WTC11 (cell line): Measurements from ENCODE around the gene MOXD1.

Source experiments
- CREB1 ChIP-seq: sonication (generic); formaldehyde crosslinking; IDR thresholded peaks from 2 replicates; pipeline ENCODE4 v1.8.0; 2023; ENCODE audit warnings: mild to moderate bottlenecking, missing genetic modification reagents
- CTCF ChIP-seq: fragments of 200-600 bp; IDR thresholded peaks from 2 replicates; pipeline ENCODE4 v1.8.0; 2022; ENCODE audit warnings: antibody characterized with exemption
- EMX1 ChIP-seq: fragments of 250-450 bp; sonication (Bioruptor Pico); IDR thresholded peaks from 2 replicates; pipeline ENCODE4 v1.8.0; 2021; ENCODE audit warnings: mild to moderate bottlenecking
- JUN ChIP-seq: sonication (generic); formaldehyde crosslinking; IDR thresholded peaks from 2 replicates; pipeline ENCODE4 v1.8.0; 2023; ENCODE audit warnings: mild to moderate bottlenecking, missing genetic modification reagents
- SMAD3 ChIP-seq: sonication (generic); formaldehyde crosslinking; IDR thresholded peaks from 2 replicates; pipeline ENCODE4 v1.8.0; 2022; ENCODE audit warnings: missing genetic modification reagents, mild to moderate bottlenecking, borderline replicate concordance
- TEAD1 ChIP-seq: sonication (generic); formaldehyde crosslinking; IDR thresholded peaks from 2 replicates; pipeline ENCODE4 v1.8.0; 2022; ENCODE audit warnings: mild to moderate bottlenecking, missing genetic modification reagents
- USF1 ChIP-seq: sonication (generic); formaldehyde crosslinking; IDR thresholded peaks from 2 replicates; pipeline ENCODE4 v1.8.0; 2022; ENCODE audit warnings: mild to moderate bottlenecking, missing genetic modification reagents
- TF ChIP-seq, protein P1 (sequence below): sonication (generic); formaldehyde crosslinking; IDR thresholded peaks from 2 replicates; pipeline ENCODE4 v1.8.0; 2022; ENCODE audit warnings: mild to moderate bottlenecking, missing genetic modification reagents

DNA sequence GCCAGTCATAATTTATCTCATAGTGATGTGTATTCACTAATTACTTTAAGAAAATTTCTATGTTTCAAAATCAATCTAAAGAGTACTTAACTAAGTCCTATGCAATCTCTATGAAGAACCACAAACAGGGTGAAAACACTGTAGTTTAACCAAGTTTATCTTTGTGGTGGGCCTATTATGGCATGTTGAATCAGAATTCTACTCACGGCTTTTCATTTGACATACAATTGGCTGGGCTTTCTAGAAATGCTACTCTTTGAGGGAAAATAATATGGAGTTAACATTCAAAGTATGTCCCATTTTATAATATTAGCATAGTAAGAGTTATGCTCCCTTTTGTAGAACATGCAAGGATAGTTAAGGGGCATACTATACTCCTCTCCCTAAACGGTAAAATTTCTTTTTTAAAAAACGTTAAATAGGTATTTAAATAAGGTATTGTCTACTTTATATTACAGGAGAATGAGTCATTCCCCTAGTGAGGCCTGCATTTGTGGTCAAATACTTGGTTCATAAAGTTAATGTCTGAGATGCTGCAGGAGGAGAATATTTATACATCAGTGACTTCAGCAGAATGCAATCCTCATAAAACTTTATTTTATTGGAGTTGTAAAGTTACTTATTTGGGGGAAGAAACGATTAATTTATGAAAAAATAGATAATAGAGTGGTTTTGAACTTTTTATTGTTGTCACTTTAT is 1.8 kb downstream of the MOXD1 start:
- TF ChIP-seq CREB1 (CRISPR knock-in tag) (no peak), CTCF (no peak), USF1 (CRISPR knock-in tag) (no peak), EMX1 (CRISPR knock-in tag) (no peak), TEAD1 (CRISPR knock-in tag) (no peak), SMAD3 (CRISPR knock-in tag) (no peak), JUN (CRISPR knock-in tag) (no peak)
- TF ChIP-seq, protein P1, sequence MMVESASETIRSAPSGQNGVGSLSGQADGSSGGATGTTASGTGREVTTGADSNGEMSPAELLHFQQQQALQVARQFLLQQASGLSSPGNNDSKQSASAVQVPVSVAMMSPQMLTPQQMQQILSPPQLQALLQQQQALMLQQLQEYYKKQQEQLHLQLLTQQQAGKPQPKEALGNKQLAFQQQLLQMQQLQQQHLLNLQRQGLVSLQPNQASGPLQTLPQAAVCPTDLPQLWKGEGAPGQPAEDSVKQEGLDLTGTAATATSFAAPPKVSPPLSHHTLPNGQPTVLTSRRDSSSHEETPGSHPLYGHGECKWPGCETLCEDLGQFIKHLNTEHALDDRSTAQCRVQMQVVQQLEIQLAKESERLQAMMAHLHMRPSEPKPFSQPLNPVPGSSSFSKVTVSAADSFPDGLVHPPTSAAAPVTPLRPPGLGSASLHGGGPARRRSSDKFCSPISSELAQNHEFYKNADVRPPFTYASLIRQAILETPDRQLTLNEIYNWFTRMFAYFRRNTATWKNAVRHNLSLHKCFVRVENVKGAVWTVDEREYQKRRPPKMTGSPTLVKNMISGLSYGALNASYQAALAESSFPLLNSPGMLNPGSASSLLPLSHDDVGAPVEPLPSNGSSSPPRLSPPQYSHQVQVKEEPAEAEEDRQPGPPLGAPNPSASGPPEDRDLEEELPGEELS (CRISPR knock-in tag) = no peak
